Stimulated activated CD4-positive, alpha-beta T cell treated with anti-CD3 and anti-CD28 coated beads, Interleukin-1b, Interleukin-23, amount 100 ng/mL, for 1 hour (primary cell): ENCODE results near the gene ZDHHC14.
"Not testable (repeated sequence)": the region's sequence is repeated elsewhere in the genome, so short reads cannot be mapped to it uniquely, and the experiment has no call there.

Source experiments
- DNase-seq, 2 donors: peaks; one replicate each; pipeline ENCODE4 v3.0.0-alpha.2; 2020; ENCODE audit warnings: low read depth in 2 of 2

Gene ZDHHC14

GRCh38 chr6:157380458-157380778 is 572 bp upstream of the ZDHHC14 start:
- no peak for DNase-seq

- DNase-seq = peak; percentile 16 to 40
These were observed 936 bp downstream of the ZDHHC14 start for GRCh38 chr6:157381631-157382621.

GRCh38 chr6:157382821-157383220 is 1.8 kb downstream of the ZDHHC14 start:
- DNase-seq = no peak

- DNase-seq = no peak
These were observed 2.5 kb downstream of the ZDHHC14 start for GRCh38 chr6:157383471-157383870.

GRCh38 chr6:157384962-157385361 is 4.0 kb downstream of the ZDHHC14 start:
- not testable (repeated sequence) for DNase-seq

- no peak for DNase-seq
These were observed 4.5 kb downstream of the ZDHHC14 start for GRCh38 chr6:157385482-157385881.

- DNase-seq = no peak
These were observed 5.0 kb downstream of the ZDHHC14 start for GRCh38 chr6:157386023-157386422.

- no peak for DNase-seq
These were observed 5.5 kb downstream of the ZDHHC14 start for GRCh38 chr6:157386454-157386853.

- no peak for DNase-seq
These were observed 7.9 kb downstream of the ZDHHC14 start for GRCh38 chr6:157388924-157389323.

GRCh38 chr6:157390273-157391060 is 9.5 kb downstream of the ZDHHC14 start:
- DNase-seq = no peak

- DNase-seq = no peak
These were observed 12.1 kb downstream of the ZDHHC14 start for GRCh38 chr6:157392927-157393668.

GRCh38 chr6:157393669-157394327 is 12.8 kb downstream of the ZDHHC14 start:
- DNase-seq = no peak

- not testable (repeated sequence) for DNase-seq
These were observed 14.2 kb downstream of the ZDHHC14 start for GRCh38 chr6:157395199-157395598.

GRCh38 chr6:157396026-157396425 is 15.0 kb downstream of the ZDHHC14 start:
- no peak for DNase-seq

GRCh38 chr6:157397660-157398059 is 16.7 kb downstream of the ZDHHC14 start:
- DNase-seq = no peak

GRCh38 chr6:157398151-157398550 is 17.2 kb downstream of the ZDHHC14 start:
- no peak for DNase-seq

- DNase-seq = no peak
These were observed 19.7 kb downstream of the ZDHHC14 start for GRCh38 chr6:157400676-157401075.

- no peak for DNase-seq
These were observed 20.8 kb downstream of the ZDHHC14 start for GRCh38 chr6:157401734-157402338.

GRCh38 chr6:157402996-157403685 is 22.2 kb downstream of the ZDHHC14 start:
- no peak for DNase-seq

GRCh38 chr6:157403686-157404051 is 22.7 kb downstream of the ZDHHC14 start:
- DNase-seq = no peak

GRCh38 chr6:157405986-157406385 is 25.0 kb downstream of the ZDHHC14 start:
- no peak for DNase-seq
